ENCODE data around the gene TMEM121. TPM values are rescaled to one million over a fixed set of nuclear protein-coding genes. Genes with fewer than 3 reads are reported as not detected.

The TMEM121 gene
- total and polyA plus RNA-seq, 2 of the 4 experiments (the other 2 are of a cell fraction): 2.7 to 6.3 TPM

DNA sequence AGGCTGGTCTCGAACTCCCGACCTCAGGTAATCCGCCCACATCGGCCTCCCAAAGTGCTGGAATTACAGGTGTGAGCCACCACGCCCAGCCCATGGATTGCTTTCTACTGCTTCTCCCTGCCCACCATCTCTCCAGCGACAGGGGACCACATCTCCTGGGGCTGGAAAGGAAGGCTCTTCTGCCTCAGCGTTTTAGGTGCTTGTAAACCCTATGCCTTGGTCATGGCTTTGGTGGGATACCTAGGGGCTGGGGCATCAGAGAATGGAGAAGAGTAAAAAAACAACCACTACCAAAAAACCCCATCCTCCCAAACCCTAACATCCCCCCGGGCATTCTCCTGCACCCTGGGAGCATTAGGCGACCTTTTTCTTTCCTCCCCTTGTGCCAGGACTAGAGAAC, 1.1 kb upstream of the TMEM121 start:
- Histone ChIP-seq H4K20me1 (ENCODE audit: insufficient read depth, low read length) (0 out of 2 replicates have a peak, but pooled peaks cover 3% of the 10 kb centered on the region), H4K91ac (ENCODE audit: insufficient read depth, low read depth, low read length) (no peak overlapping the region), H3K27ac (ENCODE audit: insufficient read depth, low read length) (no peak overlapping the region), H3K14ac (replicated peaks; ENCODE audit: low read depth, low read length) (no peak overlapping the region), H4K5ac (ENCODE audit: low read depth, low read length) (no peak overlapping the region), H3K79me1 (ENCODE audit: low read depth in 1 of 2, low read length in 2 of 2) (no peaks in the 10 kb centered on the region), H2BK20ac (ENCODE audit: low read depth, low read length) (no peak overlapping the region), H3K9me3 (ENCODE audit: control insufficient read depth, insufficient read depth, low read length) (no peaks in the 10 kb centered on the region), H2BK15ac (ENCODE audit: low read depth, low read length) (no peak overlapping the region), H3K4ac (ENCODE audit: low read depth, low read length) (no peak overlapping the region), H3K27me3 (ENCODE audit: control insufficient read depth, insufficient read depth, low read length) (no peaks in the 10 kb centered on the region; the same call in 1 of the 2 replicates), H3K36me3 (ENCODE audit: control insufficient read depth, insufficient read depth, low read length) (no peaks in the 10 kb centered on the region), H3K18ac (ENCODE audit: low read depth, low read length) (no peak overlapping the region), H3K9me1 (ENCODE audit: insufficient read depth, low read length) (no peaks in the 10 kb centered on the region), H3K4me2 (ENCODE audit: low read depth, low read length) (no peak overlapping the region), H3K9ac (ENCODE audit: low read depth, low read length) (no peak overlapping the region), H2AK5ac (ENCODE audit: low read depth, low read length) (no peak overlapping the region), H2BK5ac (ENCODE audit: low read depth, low read length, poor library complexity, severe bottlenecking) (no peak overlapping the region), H2BK120ac (ENCODE audit: low read depth, low read length) (no peak overlapping the region), H3K56ac (ENCODE audit: extremely low read depth, insufficient read depth, low read length) (no peak overlapping the region), H3K23ac (ENCODE audit: low read depth, low read length) (no peak overlapping the region), H2AK9ac (replicated peaks; ENCODE audit: low read depth, low read length, poor library complexity) (no peak overlapping the region), H3K4me1 (ENCODE audit: control insufficient read depth, insufficient read depth, low read length) (peaks cover 9% of the 10 kb centered on the region; the same call in 1 of the 2 replicates), H4K8ac (ENCODE audit: low read depth in 2 of 2, low read length in 2 of 2) (no peak overlapping the region), H3K4me3 (ENCODE audit: insufficient read depth, low read depth, low read length) (no peak overlapping the region), H2AFZ (replicated peaks; ENCODE audit: low read length, poor library complexity) (peak overlapping the region; percentile 89)
- ATAC-seq (ENCODE audit: low read depth): no peak
- no TSS peak for BruUV-seq (replicated peaks)
- ChIA-PET POLR2A (ENCODE audit: unreplicated experiment) (no interaction called here), CTCF (interaction anchor here (0.6 kb wide), 1 partner anchor 91 kb away, joined by 3 read pairs; no protein-coding TSS in a partner anchor)
- in situ Hi-C loops (cut with MboI; ENCODE audit: low sequenced_read_pairs): no loop called here
- intact Hi-C loops (cut with micrococcal nuclease): loop anchor here (5.0 kb wide), 1 partner anchor 33 kb away; the partner anchor contains the start of gene TEDC1
- 100% methylated on average over 1 of the region's 9 CpGs; no CpG with 5 or more reads in 1 of the 2 experiments for WGBS, 2 experiments (ENCODE audit: extremely low coverage in 2 of 2, insufficient read length in 1 of 2)
- TF ChIP-seq USF2 (IDR thresholded peaks at IDR 0.05; ENCODE audit: low read depth, low read length) (no peak), FOS (IDR thresholded peaks at IDR 0.05; ENCODE audit: low read depth, low read length) (no peak), RFX5 (IDR thresholded peaks at IDR 0.05; ENCODE audit: low read depth, low read length) (no peak), BHLHE40 (IDR thresholded peaks at IDR 0.05; ENCODE audit: low read depth, low read length) (no peak), CEBPB (IDR thresholded peaks at IDR 0.05; ENCODE audit: low read depth, low read length) (no peak), MAFK (IDR thresholded peaks at IDR 0.05; ENCODE audit: low read depth, low read length) (no peak), RCOR1 (IDR thresholded peaks at IDR 0.05; ENCODE audit: insufficient replicate concordance, low read length) (no peak), CHD1 (IDR thresholded peaks at IDR 0.05; ENCODE audit: low read depth, low read length) (no peak), SMC3 (IDR thresholded peaks at IDR 0.05; ENCODE audit: low read depth, low read length) (no peak), CTCF (conservative IDR thresholded peaks at IDR 0.05; ENCODE audit: low read depth, low read length) (no peak), MXI1 (IDR thresholded peaks at IDR 0.05; ENCODE audit: borderline replicate concordance, low read depth, low read length) (no peak), NFE2L2 (IDR thresholded peaks at IDR 0.05; ENCODE audit: low read depth, low read length) (no peak), RAD21 (IDR thresholded peaks at IDR 0.05; ENCODE audit: low read length) (no peak), MAZ (IDR thresholded peaks at IDR 0.05; ENCODE audit: borderline replicate concordance, low read depth, low read length) (no peak)
- dilution Hi-C loops (cut with HindIII; ENCODE audit: low sequenced_read_pairs, unreplicated experiment): no loop called here
- no peak for DNase-seq

Data from IMR-90 (cell line).